Forelimb muscle (tissue), 1 donor: ENCODE results near the gene ATRX. TPM values are rescaled to one million over a fixed set of nuclear protein-coding genes. Genes with fewer than 3 reads are reported as not detected.
"Not testable (repeated sequence)": the region's sequence is repeated elsewhere in the genome, so short reads cannot be mapped to it uniquely, and the experiment has no call there.

Source experiments
- DNase-seq: peaks from one replicate; pipeline ENCODE4 v3.0.0-alpha.2; 2013; ENCODE audit warnings: low read depth
- polyA plus RNA-seq: library from polyadenylated mRNA; unstranded; fragments of 120-200 nt; gene quantifications from one replicate; pipeline ENCODE4 v1.2.1, GENCODE V29; 2013; ENCODE audit not compliant: insufficient read length

ATRX gene
- polyA plus RNA-seq: 48.4 TPM

GRCh38 chrX:77785486-77786364 is at the start of gene ATRX:
ATRX (minus strand) TSS chrX:77786216; CDS start chrX:77786001, 215 bp downstream.
- DNase-seq: peak; percentile 68

GRCh38 chrX:77831544-77831943 is 45.5 kb upstream of the ATRX start:
- not testable (repeated sequence) for DNase-seq

- DNase-seq: not testable (repeated sequence)
Measured at GRCh38 chrX:77821989-77822388, 36.0 kb upstream of the ATRX start.

GRCh38 chrX:77820091-77820727 is 34.2 kb upstream of the ATRX start:
- no peak for DNase-seq

- DNase-seq: no peak
Measured at GRCh38 chrX:77814210-77814609, 28.2 kb upstream of the ATRX start.

- DNase-seq: no peak
Measured at GRCh38 chrX:77802201-77802600, 16.2 kb upstream of the ATRX start.

GRCh38 chrX:77795124-77795523 is 9.1 kb upstream of the ATRX start:
- DNase-seq: no peak

- no peak for DNase-seq
Measured at GRCh38 chrX:77793946-77794345, 7.9 kb upstream of the ATRX start.

GRCh38 chrX:77788050-77788449 is 2.0 kb upstream of the ATRX start:
- DNase-seq: no peak

- no peak for DNase-seq
Measured at GRCh38 chrX:77786365-77786680, 307 bp upstream of the ATRX start.

GRCh38 chrX:77779695-77780094 is 6.3 kb downstream of the ATRX start:
- no peak for DNase-seq

GRCh38 chrX:77776659-77777058 is 9.4 kb downstream of the ATRX start:
- DNase-seq: no peak

- DNase-seq: no peak
Measured at GRCh38 chrX:77771601-77772000, 14.4 kb downstream of the ATRX start.

GRCh38 chrX:77768787-77769186 is 17.2 kb downstream of the ATRX start:
- DNase-seq: no peak

GRCh38 chrX:77766212-77766611 is 19.8 kb downstream of the ATRX start:
- not testable (repeated sequence) for DNase-seq

GRCh38 chrX:77755561-77755960 is 30.5 kb downstream of the ATRX start:
- no peak for DNase-seq

- DNase-seq: not testable (repeated sequence)
Measured at GRCh38 chrX:77753942-77754341, 32.1 kb downstream of the ATRX start.

- no peak for DNase-seq
Measured at GRCh38 chrX:77749695-77750094, 36.3 kb downstream of the ATRX start.

- DNase-seq: no peak
Measured at GRCh38 chrX:77743720-77744119, 42.3 kb downstream of the ATRX start.

GRCh38 chrX:77742788-77743476 is 43.1 kb downstream of the ATRX start:
- DNase-seq: no peak

- DNase-seq: no peak
Measured at GRCh38 chrX:77740376-77740905, 45.6 kb downstream of the ATRX start.

- no peak for DNase-seq
Measured at GRCh38 chrX:77733342-77733741, 52.7 kb downstream of the ATRX start.
